Brain microvascular endothelial cell (primary cell): ENCODE results near the gene DNAL1.

Experiments
- DNase-seq: peaks from one replicate; pipeline ENCODE4 v3.0.0-alpha.2; 2020
- H3K27ac ChIP-seq: fragments of 250-450 bp; sonication (Bioruptor Pico); 2 replicates; pipeline ENCODE4 v1.5.1; 2020; ENCODE audit warnings: mild to moderate bottlenecking, moderate library complexity
- H3K27me3 ChIP-seq: fragments of 250-450 bp; sonication (Bioruptor Pico); replicated peaks from 2 replicates; pipeline ENCODE4 v1.5.1; 2020; ENCODE audit warnings: mild to moderate bottlenecking
- H3K36me3 ChIP-seq: fragments of 250-450 bp; sonication (Bioruptor Pico); replicated peaks from 2 replicates; pipeline ENCODE4 v1.5.1; 2020; ENCODE audit warnings: mild to moderate bottlenecking
- H3K4me3 ChIP-seq: 2 replicates; pipeline ENCODE4 v1.5.1; 2011; ENCODE audit warnings: low read depth, mild to moderate bottlenecking, control low read depth, low read length, moderate library complexity
- CTCF ChIP-seq: IDR thresholded peaks from 2 replicates; pipeline ENCODE4 v1.5.1; 2011; ENCODE audit warnings: low read depth, mild to moderate bottlenecking, moderate library complexity, low read length, control low read depth, inconsistent platforms; ENCODE audit errors: missing control alignments
- in situ Hi-C: cut with HindIII; loops from 2 replicates; pipeline ENCODE4 v1.10.0; 2017; ENCODE audit warnings: low sequenced_read_pairs, low pct_ligation_motif_present

DNAL1 gene

GRCh38 chr14:73720636-73721035 lies 75.8 kb downstream of the DNAL1 start:
- DNase-seq, result no peak
- no peak overlapping the region for H3K27ac ChIP-seq
- no peak for TF ChIP-seq CTCF
- peaks cover 65% of the 10 kb centered on the region for H3K36me3 ChIP-seq
- no peak overlapping the region for H3K4me3 ChIP-seq
- in situ Hi-C loops, result no loop called here
- no peaks in the 10 kb centered on the region for H3K27me3 ChIP-seq

GRCh38 chr14:73721101-73721821 lies 76.5 kb downstream of the DNAL1 start:
- no peak overlapping the region for H3K4me3 ChIP-seq
- H3K27me3 ChIP-seq, result no peaks in the 10 kb centered on the region
- peaks cover 65% of the 10 kb centered on the region for H3K36me3 ChIP-seq
- TF ChIP-seq CTCF, result no peak
- H3K27ac ChIP-seq, result no peak overlapping the region
- DNase-seq, result no peak
- in situ Hi-C loops, result no loop called here

GRCh38 chr14:73722581-73722980 lies 77.8 kb downstream of the DNAL1 start:
- no peak for TF ChIP-seq CTCF
- Histone ChIP-seq H3K36me3 (peaks cover 70% of the 10 kb centered on the region), H3K27me3 (no peaks in the 10 kb centered on the region), H3K4me3 (no peak overlapping the region), H3K27ac (no peak overlapping the region)
- no peak for DNase-seq
- in situ Hi-C loops, result no loop called here

- no peak for TF ChIP-seq CTCF
- Histone ChIP-seq H3K27ac (peak overlapping the region; percentile 81), H3K36me3 (peaks cover 64% of the 10 kb centered on the region), H3K27me3 (no peaks in the 10 kb centered on the region), H3K4me3 (no peak overlapping the region)
- in situ Hi-C loops, result no loop called here
- DNase-seq, result no peak
These were observed 78.6 kb downstream of the DNAL1 start for GRCh38 chr14:73723406-73723796.

- Histone ChIP-seq H3K27ac (peak overlapping the region; percentile 81), H3K4me3 (no peak overlapping the region), H3K36me3 (peaks cover 61% of the 10 kb centered on the region)
These were observed 79.2 kb downstream of the DNAL1 start for GRCh38 chr14:73723797-73724661.

More at GRCh38 chr14:73723797-73724661, 79.2 kb downstream of the DNAL1 start:
- no peaks in the 10 kb centered on the region for H3K27me3 ChIP-seq
- in situ Hi-C loops, result no loop called here
- peak; percentile 26 for TF ChIP-seq CTCF
- peak; percentile 96 for DNase-seq
